HL-60 (cell line): ENCODE results near the gene CD3D.
A peak's percentile ranks its signal among the peaks of the same experiment; 100 is the strongest.

ENCODE experiments used
- DNase-seq, 2 experiments: peaks; one replicate each; pipeline ENCODE4 v3.0.0-alpha.2; 2010 to 2020; ENCODE audit warnings: low read depth in 1 of 2, low spot score in 1 of 2
- H3K27ac ChIP-seq: fragments of 250-450 bp; sonication (Bioruptor Pico); replicated peaks from 2 replicates; pipeline ENCODE4 v1.5.1; 2020; ENCODE audit warnings: mild to moderate bottlenecking, moderate library complexity
- H3K27me3 ChIP-seq: fragments of 250-450 bp; sonication (Bioruptor Pico); 2 replicates; pipeline ENCODE4 v1.5.1; 2021; ENCODE audit warnings: mild to moderate bottlenecking, moderate library complexity; ENCODE audit not compliant: insufficient read depth, poor library complexity, severe bottlenecking
- H3K4me3 ChIP-seq: replicated peaks from 2 replicates; pipeline ENCODE4 v1.5.1; 2011; ENCODE audit warnings: mild to moderate bottlenecking, control low read depth, low read length; ENCODE audit not compliant: insufficient read depth
- GABPA ChIP-seq: IDR thresholded peaks from 2 replicates; pipeline ENCODE4 v1.6.1; 2012; ENCODE audit warnings: low read depth
- POLR2AphosphoS5 ChIP-seq: IDR thresholded peaks from 2 replicates; pipeline ENCODE4 v1.6.1; 2012; ENCODE audit warnings: low read depth
- SPI1 ChIP-seq: IDR thresholded peaks from 2 replicates; pipeline ENCODE4 v1.6.1; 2012; ENCODE audit warnings: low read depth, mild to moderate bottlenecking, borderline replicate concordance
- TF ChIP-seq, protein P1 (sequence below): IDR thresholded peaks from one replicate; pipeline ENCODE4 v1.5.1; 2011; ENCODE audit warnings: low read length, control low read depth, inconsistent platforms; ENCODE audit not compliant: insufficient read depth
- TF ChIP-seq, protein P2 (sequence below): IDR thresholded peaks from 2 replicates; pipeline ENCODE4 v1.6.1; 2012; ENCODE audit warnings: low read depth; ENCODE audit not compliant: insufficient replicate concordance

CD3D gene

DNA sequence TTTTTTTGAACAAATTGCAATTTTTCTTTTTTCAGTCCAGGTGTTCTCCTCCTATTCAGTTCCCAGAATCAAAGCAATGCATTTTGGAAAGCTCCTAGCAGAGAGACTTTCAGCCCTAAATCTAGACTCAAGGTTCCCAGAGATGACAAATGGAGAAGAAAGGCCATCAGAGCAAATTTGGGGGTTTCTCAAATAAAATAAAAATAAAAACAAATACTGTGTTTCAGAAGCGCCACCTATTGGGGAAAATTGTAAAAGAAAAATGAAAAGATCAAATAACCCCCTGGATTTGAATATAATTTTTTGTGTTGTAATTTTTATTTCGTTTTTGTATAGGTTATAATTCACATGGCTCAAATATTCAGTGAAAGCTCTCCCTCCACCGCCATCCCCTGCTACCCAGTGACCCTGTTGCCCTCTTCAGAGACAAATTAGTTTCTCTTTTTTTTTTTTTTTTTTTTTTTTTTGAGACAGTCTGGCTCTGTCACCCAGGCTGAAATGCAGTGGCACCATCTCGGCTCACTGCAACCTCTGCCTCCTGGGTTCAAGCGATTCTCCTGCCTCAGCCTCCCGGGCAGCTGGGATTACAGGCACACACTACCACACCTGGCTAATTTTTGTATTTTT lies 10.7 kb upstream of the CD3D start:
- TF ChIP-seq, protein P1, sequence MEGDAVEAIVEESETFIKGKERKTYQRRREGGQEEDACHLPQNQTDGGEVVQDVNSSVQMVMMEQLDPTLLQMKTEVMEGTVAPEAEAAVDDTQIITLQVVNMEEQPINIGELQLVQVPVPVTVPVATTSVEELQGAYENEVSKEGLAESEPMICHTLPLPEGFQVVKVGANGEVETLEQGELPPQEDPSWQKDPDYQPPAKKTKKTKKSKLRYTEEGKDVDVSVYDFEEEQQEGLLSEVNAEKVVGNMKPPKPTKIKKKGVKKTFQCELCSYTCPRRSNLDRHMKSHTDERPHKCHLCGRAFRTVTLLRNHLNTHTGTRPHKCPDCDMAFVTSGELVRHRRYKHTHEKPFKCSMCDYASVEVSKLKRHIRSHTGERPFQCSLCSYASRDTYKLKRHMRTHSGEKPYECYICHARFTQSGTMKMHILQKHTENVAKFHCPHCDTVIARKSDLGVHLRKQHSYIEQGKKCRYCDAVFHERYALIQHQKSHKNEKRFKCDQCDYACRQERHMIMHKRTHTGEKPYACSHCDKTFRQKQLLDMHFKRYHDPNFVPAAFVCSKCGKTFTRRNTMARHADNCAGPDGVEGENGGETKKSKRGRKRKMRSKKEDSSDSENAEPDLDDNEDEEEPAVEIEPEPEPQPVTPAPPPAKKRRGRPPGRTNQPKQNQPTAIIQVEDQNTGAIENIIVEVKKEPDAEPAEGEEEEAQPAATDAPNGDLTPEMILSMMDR, result peak; percentile 11
- no peak for TF ChIP-seq GABPA
- TF ChIP-seq, protein P2, sequence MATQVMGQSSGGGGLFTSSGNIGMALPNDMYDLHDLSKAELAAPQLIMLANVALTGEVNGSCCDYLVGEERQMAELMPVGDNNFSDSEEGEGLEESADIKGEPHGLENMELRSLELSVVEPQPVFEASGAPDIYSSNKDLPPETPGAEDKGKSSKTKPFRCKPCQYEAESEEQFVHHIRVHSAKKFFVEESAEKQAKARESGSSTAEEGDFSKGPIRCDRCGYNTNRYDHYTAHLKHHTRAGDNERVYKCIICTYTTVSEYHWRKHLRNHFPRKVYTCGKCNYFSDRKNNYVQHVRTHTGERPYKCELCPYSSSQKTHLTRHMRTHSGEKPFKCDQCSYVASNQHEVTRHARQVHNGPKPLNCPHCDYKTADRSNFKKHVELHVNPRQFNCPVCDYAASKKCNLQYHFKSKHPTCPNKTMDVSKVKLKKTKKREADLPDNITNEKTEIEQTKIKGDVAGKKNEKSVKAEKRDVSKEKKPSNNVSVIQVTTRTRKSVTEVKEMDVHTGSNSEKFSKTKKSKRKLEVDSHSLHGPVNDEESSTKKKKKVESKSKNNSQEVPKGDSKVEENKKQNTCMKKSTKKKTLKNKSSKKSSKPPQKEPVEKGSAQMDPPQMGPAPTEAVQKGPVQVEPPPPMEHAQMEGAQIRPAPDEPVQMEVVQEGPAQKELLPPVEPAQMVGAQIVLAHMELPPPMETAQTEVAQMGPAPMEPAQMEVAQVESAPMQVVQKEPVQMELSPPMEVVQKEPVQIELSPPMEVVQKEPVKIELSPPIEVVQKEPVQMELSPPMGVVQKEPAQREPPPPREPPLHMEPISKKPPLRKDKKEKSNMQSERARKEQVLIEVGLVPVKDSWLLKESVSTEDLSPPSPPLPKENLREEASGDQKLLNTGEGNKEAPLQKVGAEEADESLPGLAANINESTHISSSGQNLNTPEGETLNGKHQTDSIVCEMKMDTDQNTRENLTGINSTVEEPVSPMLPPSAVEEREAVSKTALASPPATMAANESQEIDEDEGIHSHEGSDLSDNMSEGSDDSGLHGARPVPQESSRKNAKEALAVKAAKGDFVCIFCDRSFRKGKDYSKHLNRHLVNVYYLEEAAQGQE, result no peak
- no peak for DNase-seq

DNA sequence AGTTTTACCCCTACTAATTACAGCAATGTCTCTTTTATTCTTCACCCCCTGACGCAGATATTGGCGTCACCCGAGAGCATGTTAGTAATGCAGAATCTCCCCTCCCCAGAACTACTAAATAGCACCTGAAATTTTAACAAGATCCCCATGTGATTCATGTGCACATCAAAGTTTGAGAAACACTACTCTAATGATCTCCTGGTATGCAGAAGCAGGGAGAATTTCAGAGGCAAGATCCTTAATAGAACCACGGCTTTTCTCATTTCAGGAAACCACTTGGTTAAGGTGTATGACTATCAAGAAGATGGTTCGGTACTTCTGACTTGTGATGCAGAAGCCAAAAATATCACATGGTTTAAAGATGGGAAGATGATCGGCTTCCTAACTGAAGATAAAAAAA lies 7.0 kb upstream of the CD3D start:
- no peak overlapping the region for H3K4me3 ChIP-seq
- H3K27ac ChIP-seq, result no peak overlapping the region
- TF ChIP-seq SPI1 (no peak), GABPA (no peak), POLR2AphosphoS5 (no peak)
- TF ChIP-seq, protein P2, result no peak
- TF ChIP-seq, protein P1, result no peak
- H3K27me3 ChIP-seq, result no peaks in the 10 kb centered on the region
- DNase-seq, result no peak

More for the DNA sequence above, 10.7 kb upstream of the CD3D start:
- H3K27ac ChIP-seq, result no peak overlapping the region
- H3K4me3 ChIP-seq, result no peak overlapping the region
- no peaks in the 10 kb centered on the region for H3K27me3 ChIP-seq

DNA sequence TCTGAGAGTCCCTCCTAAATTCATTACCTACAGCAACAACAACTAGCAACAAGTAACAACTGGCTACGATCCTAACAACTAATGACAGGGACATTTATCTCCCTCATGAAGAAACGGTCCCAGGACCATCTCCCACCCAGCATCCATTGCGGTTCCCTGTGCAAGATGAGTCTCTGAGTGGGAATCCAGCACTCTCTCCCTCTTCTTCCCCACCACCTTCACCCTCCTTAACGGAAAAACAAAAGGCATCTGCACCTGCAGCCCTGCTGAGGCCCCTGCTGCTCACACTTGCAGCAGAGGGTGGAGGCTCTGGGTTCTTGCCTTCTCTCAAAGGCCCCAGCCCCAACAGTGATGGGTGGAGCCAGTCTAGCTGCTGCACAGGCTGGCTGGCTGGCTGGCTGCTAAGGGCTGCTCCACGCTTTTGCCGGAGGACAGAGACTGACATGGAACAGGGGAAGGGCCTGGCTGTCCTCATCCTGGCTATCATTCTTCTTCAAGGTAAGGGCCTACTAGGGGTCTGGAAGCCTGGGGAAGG lies 1.5 kb upstream of the CD3D start, which contains the start of gene CD3G:
Gene CD3G (plus strand): TSS at position 364 of the 535 bp plus-strand sequence. CDS start 80 bp downstream, at position 444.
- H3K27me3 ChIP-seq, result no peaks in the 10 kb centered on the region

More for the DNA sequence above, 1.5 kb upstream of the CD3D start, which contains the start of gene CD3G:
- TF ChIP-seq SPI1, result no peak
- TF ChIP-seq, protein P2, result no peak
- TF ChIP-seq GABPA, result no peak
- TF ChIP-seq, protein P1, result no peak
- TF ChIP-seq POLR2AphosphoS5, result no peak
- H3K4me3 ChIP-seq, result no peak within 1 kb of the TSS
- DNase-seq, result no peak
- H3K27ac ChIP-seq, result no peak within 1 kb of the TSS
